ENCODE data around the gene PRR19.
A peak's percentile ranks its signal among the peaks of the same experiment; 100 is the strongest.

Gene PRR19

DNA sequence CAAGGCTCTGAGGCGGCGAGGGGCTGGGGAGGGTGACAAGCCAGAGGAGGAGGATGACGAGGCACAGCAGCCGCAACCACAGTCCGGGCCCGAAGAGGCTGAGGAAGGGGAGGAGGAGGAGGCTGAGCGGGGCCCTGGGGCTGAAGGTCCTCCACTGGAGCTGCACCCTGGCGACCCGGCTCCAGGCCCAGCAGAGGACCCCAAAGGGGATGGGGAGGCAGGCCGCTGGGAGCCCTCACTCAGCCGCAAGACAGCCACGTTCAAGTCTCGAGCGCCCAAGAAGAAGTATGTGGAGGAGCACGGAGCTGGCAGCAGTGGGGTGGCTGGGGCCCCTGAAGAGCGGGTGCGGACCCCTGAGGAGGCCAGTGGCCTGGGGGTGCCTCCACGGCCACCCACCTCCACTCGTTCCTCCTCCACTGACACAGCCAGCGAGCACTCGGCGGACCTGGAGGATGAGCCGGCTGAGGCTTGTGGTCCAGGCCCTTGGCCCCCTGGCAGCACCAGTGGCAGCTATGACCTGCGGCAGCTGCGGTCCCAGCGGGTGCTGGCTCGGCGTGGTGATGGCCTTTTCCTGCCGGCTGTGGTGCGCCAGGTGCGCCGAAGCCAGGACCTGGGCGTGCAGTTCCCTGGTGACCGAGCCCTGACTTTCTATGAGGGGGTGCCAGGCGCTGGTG lies 29.9 kb upstream of the PRR19 start:
- no peak for DNase-seq

GRCh38 chr19:42272535-42272897 lies 29.4 kb upstream of the PRR19 start:
- no peak for DNase-seq

DNA sequence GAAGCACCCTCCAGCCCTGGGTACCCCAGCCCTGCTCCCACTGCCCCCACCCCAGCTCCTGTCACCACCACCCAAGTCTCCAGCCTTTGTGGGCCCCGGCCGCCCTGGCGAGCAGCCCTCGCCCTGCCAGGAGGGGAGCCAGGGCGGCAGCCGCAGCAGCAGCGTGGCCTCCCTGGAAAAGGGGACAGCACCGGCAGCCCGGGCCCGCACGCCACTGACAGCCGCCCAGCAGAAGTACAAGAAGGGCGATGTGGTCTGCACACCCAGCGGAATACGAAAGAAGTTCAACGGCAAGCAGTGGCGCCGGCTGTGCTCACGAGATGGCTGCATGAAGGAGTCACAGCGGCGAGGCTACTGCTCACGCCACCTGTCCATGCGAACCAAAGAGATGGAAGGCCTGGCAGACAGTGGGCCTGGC lies 28.9 kb upstream of the PRR19 start:
- DNase-seq, result no peak

- no peak for DNase-seq
Observed at GRCh38 chr19:42273407-42274064, 28.4 kb upstream of the PRR19 start.

- DNase-seq, result no peak
Observed at GRCh38 chr19:42274065-42274682, 27.8 kb upstream of the PRR19 start.

- no peak for DNase-seq
Observed at GRCh38 chr19:42275103-42275502, 26.8 kb upstream of the PRR19 start.

- DNase-seq, result no peak
Observed at GRCh38 chr19:42275517-42275916, 26.4 kb upstream of the PRR19 start.

DNA sequence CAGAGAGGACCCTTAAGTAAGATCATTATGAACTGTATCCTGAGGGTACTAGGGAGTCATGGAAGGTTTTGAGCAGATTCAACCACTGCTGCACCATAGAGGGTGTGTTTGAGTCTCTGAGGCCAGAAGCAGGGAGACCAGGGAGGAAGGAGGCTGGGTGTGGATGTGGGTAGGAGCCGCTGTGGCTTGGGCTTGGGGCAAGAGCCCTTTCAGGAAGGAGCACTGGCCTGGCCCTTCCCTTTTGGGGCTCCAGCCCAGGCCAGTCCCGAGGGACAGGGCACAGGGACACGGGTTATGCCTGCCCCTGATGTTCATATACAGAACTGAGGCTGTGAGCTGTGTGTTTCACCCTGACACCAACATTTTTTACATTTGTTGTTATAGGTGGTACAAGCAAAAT lies 25.6 kb upstream of the PRR19 start:
- DNase-seq, result no peak

- DNase-seq, result no peak
Observed at GRCh38 chr19:42276821-42277220, 25.1 kb upstream of the PRR19 start.

- peak in 2 of 3 experiments; percentile 21 to 25 for DNase-seq
Observed at GRCh38 chr19:42277821-42278451, 24.0 kb upstream of the PRR19 start.

DNA sequence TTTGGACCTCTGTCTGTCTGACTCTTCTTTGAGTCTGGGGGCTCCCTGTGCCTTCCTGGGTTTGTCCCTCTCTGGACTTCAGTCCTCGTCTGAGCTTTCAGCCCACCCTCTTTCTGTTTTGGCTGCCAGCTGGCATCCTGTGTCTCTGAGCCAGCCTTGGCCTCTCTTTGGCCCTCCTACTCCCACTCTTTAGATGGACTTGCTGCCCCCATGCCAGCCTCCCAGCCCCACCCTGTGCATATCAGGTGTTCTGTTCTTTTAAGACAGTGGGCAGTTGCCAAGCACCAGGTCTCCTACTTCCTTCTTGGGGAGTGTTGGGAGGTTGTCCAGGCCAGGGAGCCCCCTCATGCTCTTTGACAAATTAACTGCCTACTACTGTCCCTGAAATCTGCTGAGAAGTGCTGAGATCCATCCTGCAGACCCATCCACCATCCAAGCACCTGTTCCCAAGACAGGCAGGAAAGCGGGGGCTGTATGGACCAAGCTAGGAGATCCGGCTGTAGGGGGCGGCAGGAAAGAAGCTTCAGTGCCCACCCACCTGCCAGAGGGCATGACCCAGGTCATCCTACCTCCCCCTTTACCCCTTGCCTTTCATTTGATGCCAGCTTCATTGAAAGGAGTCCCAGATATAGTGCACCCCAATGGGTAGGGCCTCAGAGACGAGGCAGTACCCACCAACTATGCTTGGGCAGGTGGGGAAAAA lies 23.3 kb upstream of the PRR19 start:
- DNase-seq, result no peak

GRCh38 chr19:42279155-42279901 lies 22.6 kb upstream of the PRR19 start:
- DNase-seq, result no peak

DNA sequence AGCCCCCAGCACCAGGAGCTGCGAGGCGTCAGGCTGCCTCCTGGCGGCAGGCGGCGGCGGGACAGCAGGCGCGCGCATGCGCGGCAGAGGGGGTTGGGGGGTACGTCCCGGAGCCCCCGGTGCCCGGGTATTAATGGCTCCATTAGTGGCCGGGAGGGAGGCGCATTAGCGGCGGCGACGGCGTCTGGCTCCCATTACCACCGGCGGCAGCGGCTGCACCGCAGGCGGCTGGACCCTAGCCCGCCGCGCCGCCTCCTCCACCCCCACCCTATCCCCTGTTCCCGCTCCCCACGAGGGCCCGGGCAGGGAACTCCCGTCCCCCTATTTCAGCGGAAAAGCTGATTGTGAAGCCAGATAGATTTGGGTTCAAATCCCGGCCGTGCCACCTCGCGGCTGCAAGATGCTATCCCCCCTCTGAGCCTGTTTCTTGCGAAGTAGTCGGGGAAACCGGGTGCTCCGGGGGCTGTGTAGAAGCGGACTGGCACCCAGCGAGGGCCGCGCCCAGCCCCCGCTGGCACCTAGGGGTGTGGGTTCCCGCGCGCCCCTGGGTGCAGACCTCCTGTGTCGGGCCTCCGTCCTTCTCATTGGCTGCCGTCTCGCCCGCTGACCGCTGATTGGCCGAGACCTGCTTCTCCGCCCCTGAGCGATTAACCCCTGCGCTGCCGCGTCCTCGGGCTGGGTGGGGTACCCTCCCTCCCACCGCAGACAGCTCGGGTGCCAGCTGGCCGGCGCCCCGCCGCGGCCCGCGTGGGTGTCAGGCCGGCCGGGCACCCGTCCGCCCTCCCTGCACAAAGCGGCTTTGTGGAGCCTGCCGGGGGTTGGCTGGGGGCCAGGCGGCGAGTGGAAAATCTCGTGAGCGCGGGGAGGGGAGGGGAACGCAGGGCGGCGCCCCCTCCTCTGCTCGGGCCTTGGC lies 21.8 kb upstream of the PRR19 start:
- peak; percentile 93 to 97 (median 95) for DNase-seq

- peak in 1 of 3 experiments; percentile 89 for DNase-seq
Observed at GRCh38 chr19:42280815-42281145, 21.2 kb upstream of the PRR19 start.

- peak in 2 of 3 experiments; percentile 81 to 93 for DNase-seq
Observed at GRCh38 chr19:42281146-42281826, 20.6 kb upstream of the PRR19 start.

DNA sequence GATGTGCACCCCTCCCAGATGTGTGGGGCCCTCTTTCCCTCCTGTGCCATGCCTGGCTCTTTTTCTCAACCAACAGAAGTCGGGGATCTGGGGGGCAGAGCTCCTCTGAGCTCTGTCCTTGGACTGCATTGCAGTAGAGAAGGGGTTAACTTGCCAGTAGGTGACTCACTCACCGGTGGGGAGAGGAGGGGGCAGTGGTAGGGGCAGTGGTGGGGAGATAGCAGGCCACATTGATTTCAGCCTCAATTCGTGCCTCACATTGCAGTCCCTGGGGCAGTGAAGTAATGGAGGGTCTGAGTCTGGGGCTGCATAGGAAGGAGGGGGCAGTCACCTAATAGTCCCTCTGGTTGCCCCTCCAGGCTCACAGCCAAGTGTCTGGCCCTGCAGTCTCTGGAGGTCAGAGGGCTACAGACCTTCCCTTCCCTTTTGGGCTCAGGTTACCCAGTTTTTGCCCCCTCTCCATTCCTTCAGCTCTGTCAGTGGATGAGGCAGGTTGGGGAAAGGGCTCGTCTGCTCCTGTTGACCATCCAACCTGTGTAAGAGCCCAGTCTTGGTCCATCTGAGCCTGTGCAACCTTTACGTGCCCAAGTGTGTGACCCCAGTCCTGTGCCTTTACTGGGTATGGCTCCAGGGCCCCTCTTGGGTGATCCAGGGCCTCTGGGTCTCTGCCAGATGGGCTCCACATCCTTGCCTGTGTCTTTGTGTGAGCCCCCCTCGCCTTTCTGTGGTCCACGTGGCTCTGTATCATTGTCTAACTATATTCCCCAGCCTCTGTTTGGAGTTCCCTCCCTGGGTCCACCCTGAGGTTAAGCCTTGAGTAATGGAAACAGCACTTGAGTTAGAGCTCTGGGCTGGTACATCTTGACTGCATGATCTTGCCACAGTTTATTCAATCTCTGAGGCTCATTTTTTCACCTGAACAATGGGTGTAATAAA lies 19.8 kb upstream of the PRR19 start:
- peak in 2 of 3 experiments; percentile 15 to 81 for DNase-seq

- no peak for DNase-seq
Observed at GRCh38 chr19:42282819-42283187, 19.1 kb upstream of the PRR19 start.

DNA sequence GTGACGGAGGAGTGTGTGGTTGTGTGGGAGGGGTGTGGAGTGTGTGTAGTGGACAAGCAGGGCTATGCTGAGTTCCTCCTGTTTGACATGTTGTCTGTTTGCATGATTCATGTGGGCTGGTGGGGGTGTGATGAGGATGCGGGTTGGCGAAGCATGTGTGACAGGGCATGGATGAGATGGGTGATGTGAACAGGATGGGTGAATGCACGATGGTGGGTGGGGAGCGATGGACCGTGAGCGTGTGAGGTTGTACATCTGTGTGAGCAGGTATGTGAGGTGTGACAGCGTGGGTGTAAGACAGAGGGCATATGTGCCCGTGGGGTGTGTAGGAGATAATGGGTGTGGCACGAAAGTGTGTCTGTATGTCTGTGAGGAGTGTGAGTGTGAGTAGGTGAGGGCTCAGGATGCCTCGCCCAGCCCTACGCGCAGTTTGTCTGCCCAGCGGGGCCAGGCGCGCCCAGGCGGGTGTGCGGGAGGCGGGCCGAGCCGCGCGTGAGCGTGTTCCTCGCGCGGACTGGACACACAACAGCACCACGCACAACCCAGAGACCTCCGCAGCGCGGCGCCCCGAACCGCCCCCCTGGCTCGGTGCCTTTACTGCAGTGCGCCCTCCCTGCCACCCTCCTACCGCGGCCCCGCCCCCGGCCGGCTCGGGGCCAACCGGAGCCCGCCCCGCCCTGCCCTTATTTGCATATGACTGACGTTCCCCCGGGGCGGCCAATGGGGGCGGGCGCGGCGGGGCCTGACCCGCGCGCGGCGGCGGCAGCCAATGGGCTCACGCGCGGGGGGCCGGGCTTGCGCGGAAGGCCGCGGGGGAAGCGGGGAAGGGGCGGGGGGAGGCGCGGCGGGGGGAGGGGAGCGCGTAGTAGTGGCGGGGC lies 18.5 kb upstream of the PRR19 start:
- DNase-seq, result peak; percentile 95 to 97 (median 95)

GRCh38 chr19:42284066-42284501 lies 17.8 kb upstream of the PRR19 start:
- peak; percentile 79 to 91 (median 87) for DNase-seq
